MM.1S (cell line): ENCODE results near the gene LTBP1.

Source experiments
- CTCF ChIP-seq: fragments of 300-600 bp; sonication (generic); IDR thresholded peaks from 2 replicates; pipeline ENCODE4 v1.5.1; 2016; ENCODE audit warnings: antibody characterized with exemption, low read length, mixed read lengths
- EZH2 ChIP-seq: fragments of 300-600 bp; sonication (generic); optimal IDR thresholded peaks from 2 replicates; pipeline ENCODE3; 2017; ENCODE audit warnings: low read depth, mild to moderate bottlenecking, antibody characterized with exemption, low read length, mixed read lengths
- EZH2phosphoT487 ChIP-seq: fragments of 300-600 bp; sonication (generic); IDR thresholded peaks from 2 replicates; pipeline ENCODE4 v1.6.1; 2018; ENCODE audit warnings: antibody characterized with exemption, low read length

GRCh38 chr2:32931519-32931918, 15.2 kb upstream of the LTBP1 start:
- TF ChIP-seq CTCF (no peak), EZH2phosphoT487 (no peak), EZH2 (no peak)
